NCI-H2171 treated with DMSO at 0.1 percent for 48 hours (cell line): ENCODE results near the gene COMT.
"Not testable (repeated sequence)": the region's sequence is repeated elsewhere in the genome, so short reads cannot be mapped to it uniquely, and the experiment has no call there.

Source experiments
- DNase-seq: peaks from one replicate; lab custom pipeline; 2025; lab: John Stamatoyannopoulos, UW

The COMT gene

DNA sequence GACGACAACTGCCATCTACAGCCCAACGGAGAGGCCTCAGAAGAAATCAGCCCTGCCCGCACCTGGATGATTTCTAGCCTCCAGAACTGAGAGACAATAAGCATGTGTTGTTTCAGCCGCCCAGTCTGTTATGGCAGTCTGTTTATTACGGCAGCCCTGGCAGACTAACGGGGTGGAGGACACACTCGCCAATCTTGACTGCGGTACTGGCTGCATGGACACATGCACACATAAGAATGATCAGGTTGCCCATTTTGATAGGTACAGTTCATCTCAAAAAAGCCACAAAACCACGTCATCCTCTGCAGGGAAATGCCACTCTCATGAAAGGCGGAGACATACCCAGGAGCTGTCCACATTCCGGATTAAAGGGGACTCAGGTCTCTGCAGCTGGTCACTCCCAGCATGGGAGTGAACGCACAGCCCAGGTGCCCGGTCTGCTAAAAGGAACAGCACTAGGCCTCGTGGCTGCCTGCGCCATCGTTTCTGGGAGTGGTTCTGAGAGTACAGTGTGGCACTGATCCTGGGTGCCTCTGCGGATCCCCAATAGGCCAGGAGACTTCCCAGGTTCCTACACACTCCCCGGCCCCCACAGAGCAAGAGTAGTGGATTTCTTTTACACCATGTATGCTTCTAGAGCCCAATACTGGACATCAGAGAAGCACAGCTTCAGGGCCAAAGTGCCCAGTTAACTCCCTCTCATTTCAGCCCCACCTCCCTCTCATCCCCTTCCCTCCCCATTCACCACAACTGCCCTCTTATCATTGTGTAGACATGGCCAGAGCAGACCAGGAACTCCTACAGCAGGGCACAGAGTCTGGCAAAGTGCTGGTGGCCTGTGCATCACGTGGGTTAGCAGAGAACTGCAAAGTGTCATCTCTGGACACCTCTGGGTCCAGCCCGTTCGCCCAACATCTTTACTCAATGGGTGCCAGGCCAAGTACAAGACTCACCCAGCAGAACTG lies 11.7 kb upstream of the COMT start:
- no peak for DNase-seq

DNA sequence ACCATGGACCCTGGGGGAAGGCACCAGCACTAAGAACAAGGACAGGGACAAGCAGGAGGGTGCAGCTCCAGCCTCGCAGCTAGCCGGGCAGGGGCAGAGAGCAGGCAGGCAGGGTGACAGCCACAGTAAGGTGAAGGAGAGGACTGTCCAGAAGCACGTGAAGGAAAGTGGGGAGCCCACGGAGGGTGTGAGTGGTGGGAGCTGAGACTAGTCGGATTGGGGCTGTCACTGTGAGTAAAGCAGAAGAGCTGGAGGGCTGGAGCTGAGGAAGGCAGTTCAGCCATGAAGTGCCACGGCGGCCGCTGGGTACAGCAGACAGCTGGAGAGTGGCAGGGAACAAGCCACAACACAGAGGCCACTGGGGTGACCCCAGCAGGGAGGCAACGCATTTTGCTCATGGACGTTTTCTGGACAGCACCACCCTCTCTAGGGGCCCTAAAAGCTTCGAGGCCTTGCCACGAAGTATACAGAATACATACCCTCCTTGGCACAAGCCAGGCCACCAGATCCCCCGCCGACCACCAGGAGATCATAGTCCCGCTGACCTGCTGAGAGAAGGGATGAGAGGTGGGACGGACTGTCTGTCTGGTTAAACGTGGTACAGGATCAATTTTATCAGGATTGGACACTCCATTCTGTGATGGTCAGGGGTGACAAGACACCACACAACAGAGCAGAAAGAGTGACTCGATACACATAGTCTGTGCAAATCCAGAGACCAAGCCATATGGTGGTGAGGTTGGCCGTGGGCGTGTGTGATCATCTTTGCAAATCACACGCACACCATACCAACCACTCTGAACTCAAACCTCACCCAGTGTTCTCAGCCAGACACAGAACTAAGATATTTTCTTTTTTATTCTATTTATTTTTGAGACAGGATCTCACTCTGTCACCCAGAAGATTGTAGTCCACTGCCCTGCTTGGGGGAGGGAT lies 10.8 kb upstream of the COMT start:
- DNase-seq = no peak

DNA sequence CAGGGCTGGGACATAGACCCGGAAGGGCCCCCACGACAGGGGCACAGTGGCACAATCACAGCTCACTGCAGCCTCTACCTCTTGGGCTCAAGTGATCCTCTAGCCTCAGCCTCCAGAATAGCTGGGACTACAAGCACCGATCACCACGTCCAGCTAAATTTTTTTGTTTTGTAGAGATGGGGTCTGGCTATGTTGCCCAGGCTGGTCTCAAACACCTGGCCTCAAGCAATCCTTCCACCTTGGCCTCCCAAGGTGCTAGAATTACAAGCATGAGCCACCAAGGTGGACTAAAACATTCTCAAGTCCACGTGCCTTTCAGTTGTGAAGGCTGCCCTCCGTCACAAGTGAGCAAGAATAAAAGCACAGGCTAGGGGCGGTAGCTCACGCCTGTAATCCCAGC lies 10.1 kb upstream of the COMT start:
- DNase-seq = no peak

DNA sequence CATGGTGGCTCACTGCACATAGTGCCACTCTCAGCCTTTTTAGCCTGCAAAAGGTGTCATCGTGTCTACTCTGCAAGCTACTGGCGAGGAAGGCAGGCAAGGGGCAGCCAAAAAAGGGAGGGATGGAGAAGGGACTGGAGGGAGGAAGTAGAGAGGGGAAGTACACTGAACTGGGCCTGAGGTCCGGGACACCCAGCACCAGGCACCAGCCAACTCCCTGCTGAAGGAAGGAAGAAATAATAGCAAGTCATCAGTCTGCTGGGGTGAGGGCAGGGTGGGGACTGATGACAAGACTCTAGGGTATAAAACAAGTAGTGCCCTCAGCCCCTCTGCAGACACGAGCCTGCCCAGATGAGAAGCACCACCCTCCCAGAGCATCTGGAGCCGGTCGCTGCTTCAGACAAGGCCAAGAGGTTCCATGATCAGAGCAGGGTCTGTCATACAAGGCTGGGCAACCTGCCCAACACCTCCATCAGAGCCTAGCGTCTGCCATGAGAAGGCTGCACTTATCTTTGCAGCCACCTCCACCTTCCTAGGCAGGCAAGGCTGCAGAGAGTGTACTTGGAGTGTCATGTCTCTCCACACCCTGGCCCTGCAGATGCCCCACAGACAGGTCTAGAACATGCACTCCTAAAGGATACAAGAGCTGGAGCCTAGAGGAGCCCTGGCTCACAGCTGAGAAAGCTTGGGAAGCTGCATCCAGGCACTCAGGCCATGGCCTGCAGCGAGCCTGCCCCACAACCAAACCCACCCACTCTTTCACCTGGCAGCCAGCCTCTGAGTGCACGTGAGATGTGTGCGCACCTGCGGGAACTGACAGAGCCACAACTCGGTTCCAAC lies 9.0 kb upstream of the COMT start:
- peak; percentile 34 for DNase-seq

DNA sequence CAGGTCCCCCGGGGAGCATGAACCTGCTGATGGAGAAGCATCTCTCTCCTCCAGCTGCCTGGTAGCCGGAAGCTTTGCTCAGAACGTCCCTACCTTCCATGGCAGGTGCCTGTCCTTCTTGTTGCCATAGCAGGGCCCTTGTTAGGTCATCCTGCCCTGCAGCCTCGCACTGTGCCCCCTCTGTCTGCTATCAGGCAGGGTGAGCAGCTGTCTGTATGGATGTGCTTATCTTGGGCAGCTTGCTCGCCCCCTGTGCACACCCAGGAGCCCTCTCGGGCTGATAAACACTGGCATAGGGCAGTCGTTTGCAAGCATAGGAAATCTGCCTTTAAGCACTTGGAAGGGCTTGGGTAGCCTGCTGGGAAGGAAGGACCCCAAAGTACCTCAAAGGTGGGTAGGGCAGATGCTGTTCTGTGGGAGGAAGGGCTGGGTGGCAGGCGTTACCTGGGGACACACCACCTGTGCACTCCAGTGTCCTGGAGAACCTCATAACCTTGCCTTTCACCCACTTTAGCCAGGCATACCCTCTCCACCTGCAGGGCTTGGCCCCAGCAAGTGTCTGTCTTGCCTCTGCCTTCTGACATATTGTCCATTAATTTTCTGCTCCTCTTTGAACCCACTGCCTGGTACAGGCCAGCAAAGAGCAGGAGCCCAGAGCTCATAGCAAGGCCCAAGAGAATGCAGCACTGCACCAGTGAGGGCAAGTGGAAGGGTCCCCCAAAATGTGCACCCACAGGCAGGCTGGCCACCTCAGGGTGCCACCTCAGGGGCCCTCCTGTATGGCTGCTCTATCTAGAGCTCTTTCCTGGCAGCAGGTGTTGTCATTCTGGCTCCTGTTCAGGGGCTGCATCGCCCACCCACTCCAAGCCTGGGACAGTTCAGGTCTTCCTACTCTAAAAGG lies 8.0 kb upstream of the COMT start:
- DNase-seq = no peak

DNA sequence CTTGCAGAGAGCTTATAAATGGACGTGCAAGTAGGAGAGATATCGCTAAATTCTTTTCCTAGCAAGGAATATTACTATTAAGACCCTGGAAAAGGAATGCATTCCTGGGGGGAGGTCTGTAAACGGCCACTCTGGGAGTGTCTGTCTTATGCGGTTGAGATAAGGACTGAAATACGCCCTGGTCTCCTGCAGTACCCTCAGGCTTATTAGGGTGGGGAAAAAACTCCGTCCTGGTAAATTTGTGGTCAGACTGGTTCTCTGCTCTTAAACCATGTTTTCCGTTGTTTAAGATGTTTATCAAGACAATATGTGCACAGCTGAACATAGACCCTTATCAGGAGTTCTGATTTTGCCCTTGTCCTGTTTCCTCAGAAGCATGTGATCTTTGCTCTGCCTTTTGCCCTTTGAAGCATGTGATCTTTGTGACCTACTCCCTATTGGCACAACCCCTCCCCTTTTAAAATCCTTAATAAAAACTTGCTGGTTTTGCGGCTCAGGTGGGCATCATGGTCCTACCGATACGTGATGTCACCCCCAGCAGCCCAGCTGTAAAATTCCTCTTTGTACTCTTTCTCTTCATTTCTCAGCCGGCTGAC lies 6.4 kb upstream of the COMT start:
- not testable (repeated sequence) for DNase-seq

DNA sequence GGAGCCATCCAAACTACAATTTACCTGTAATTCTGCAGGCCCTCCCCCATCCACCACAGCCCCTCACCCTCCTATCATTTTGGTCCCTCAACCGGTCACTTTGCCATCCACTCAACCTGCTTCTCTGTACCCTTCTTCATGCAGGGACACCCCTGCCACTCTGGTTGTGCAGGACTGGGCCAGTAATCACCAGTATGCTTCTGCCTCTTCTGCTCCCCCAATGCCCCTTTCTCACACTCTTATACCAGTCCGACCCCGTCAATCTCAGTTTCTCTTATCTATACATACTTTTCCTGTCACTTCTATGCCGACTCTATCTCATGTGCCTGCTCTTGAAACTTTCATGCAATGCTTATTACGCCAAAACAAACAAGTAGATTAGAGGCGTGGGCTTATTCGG lies 5.1 kb upstream of the COMT start:
- DNase-seq = no peak

DNA sequence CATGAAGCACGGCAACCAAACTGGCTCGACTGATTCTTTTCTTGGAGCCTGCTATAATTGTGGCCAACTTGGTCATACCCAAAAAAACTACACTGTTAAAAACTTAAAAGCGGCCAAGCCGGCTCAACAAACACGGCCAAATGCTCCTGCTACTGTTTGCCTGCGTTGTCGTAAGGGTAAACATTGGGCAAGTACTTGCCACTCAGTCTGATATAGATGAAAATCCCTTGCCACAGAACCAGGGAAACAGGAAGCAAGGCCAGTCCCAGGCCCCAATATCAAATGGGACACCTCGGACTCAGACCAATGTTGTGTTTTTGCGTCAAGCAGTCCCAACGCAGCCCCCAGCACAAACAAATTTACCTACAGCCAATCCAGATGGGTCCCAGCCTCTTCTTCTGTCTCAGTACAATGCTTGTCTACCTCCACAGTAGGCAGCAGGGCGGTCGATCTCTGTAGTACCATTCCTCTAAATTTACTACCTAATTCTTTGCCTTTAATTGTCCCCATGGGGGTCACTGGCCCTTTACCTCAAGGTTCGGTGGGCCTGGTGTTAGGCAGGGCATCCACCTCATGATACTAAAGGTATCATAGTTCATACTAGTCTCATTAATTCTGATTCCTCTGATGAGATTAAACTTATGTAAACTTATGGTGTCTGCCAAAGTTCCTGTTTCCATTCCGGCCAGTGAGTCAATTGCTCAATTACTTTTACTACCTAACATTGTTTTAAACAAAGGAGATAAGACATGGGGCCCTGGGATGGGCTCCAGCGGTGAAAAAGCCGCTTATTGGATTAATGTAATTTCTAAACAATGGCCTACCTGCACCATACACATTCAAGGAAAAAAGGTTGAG lies 3.7 kb upstream of the COMT start:
- DNase-seq = no peak

DNA sequence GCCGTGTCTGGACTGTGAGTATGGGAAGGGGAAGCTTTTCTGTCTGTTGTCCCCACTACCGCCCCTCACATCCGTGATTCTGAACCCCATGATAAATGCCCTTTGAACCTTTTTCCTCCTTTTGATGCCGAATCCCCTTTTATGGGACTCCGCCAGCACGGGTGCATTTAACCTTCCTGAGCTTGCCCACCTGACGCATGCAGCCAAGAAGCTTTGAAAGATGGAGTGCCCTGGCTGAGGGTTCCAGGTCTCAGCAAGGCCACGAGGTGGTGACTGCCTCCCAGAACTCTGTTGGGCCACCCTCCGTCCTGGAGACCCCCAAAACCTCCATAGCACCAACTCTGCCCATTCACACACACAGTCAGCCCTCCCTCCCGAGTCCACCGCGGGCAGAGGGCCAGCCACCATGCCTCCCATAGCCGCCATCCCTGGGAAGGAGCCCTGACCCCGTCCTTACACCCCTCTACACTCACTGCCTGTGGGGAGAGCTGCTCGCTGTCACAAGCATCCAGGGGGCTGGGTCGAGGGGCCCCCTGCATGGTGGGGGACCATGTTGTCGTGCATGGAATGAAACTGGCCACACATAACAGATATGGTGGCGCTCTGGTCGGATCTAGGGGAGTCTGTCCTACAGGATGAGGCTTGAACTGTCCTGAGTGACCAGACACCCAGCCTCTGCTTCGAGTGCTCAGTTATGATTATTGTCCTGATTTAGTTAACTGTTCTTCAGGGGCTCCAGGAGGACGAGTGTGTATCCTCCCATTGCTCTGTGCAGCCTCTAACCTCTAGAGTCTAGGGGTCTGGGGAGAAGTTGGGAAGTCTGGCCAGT lies 822 bp upstream of the COMT start:
- no peak for DNase-seq

DNA sequence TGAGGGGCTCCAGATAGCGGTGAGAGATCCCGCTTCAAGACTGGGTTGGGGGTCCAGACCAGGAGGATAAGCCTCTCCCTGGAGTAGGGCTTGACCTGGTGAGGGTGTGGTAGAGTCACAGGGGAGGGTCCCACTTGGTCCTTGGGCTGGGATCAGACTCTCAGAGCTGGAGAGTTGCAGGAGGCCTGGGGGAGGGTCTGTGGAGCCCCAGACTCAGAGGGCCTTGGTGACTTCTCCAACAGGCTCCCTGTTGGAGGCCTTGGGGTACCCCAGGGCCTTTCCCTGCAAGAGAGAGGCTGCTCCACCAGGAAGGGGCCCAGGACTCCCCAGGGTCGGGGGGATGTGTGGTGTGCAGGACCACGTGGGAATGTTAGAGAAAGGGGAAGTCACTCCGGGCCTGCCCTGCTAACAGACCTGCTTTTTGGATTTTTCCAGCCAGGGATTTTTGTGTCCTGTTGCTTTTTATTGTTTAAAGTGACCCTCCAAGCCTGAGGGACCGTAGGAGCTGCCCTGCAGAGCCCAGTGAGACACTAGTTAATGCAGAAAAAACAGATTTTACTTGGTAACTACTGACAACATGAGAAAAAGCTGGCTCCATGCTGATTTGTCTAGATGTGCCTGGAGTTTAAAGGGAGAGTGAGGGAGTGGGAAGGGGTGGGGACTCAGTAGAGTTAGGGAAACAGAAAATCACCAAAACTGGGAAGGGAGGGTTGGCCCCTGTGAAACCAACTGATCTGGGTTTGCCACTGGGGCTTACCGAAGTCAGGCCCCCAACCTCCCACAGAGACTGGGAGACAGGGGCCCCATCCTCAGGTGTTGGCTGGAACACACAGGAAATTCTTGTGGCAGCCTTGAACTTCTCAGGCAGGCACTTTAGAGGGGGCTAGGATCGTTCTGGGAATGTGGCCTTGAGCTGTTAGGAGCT lies 847 bp downstream of the COMT start:
- peak; percentile 28 for DNase-seq

DNA sequence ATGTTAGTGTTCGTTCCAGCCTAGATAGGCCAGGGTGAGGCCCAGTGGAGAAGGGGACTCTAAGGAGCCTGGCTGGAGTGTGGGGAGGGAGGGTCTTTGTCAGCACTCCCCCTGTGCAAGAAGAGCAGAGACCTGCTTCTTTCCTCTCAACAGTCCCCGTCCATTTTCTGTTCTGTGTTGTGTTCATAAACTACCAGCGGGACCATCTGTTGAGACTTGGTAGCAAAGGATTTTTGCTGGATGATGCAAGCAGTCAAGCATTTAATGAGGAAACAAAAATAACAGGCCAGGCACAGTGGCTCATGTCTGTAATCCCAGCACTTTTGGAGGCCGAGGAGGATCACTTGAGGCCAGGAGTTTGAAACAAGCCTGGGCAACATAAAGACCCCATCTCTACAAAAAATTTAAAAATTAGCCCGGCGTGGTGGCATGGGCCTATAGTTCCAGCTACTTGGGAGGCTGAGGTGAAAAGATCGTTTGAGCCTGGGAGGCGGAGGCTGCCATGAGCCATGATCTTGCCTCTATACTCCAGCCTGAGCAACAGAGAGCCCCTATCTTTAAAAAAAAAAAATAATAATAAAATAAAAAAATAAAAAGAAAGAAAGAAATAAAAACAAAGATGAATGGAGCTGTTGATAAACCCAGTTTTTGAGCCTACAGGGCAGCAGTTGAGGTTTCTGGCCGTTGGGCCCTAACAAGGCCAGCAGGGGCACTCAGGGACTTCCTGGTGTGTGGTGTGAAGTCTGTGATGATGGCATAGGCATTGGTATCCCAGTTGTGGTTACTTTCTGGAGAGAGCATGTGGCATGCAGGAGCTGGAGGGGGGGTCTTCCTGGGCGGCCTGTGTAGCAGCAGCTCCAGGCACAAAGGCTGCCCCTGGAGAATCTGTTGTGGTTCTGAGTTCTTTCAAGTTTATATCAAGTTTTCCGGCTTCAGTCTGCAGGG lies 1.8 kb downstream of the COMT start:
- DNase-seq = peak; percentile 79

DNA sequence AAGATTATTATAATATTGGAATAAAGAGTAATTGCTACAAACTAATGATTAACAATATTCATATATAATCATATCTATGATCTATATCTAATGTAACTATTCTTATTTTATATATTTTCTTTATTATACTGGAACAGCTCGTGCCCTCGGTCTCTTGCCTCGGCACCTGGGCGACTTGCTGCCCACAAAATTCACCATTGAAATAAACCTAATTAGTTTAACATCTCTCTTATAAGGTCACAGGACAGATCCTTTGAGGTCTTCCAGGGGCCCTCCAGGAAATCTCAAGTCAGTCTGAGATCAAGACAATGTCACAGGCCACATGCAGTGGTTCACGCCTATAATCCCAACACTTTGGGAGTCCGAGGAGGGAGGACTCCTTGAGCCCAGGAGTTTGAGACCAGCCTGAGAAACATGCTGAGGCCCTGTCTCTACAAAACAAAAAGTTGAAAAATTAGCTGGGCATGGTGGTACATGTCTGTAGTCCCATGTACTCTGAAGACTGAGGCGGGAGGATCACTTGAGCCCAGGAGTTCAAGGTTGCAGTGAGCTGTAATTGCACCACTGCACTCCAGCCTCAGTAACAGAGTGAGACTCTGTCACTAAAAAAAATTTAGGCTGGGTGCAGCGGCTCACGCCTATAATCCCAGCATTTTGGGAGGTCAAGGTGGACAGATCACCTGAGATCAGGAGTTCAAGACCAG lies 6.6 kb downstream of the COMT start:
- DNase-seq = no peak

DNA sequence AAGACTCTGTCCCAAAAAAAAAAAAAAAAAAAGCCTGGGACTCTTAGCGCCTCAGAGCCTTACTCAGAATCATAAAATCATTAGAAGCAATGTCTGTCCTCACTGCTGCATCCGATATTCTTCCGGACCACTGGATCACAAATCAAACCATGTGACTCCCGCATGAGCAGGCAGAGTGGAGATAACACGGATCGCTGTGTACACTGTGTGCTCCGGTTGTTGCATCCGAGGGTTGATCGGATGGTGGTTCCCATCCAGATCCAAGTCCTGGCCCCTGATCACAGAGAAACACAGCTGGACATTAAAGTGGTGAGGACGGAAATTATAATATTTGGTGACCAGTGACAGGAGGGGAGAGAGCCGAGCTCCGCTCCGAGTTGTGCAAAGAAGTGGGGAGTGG lies 9.8 kb downstream of the COMT start:
- DNase-seq = peak; percentile 53

DNA sequence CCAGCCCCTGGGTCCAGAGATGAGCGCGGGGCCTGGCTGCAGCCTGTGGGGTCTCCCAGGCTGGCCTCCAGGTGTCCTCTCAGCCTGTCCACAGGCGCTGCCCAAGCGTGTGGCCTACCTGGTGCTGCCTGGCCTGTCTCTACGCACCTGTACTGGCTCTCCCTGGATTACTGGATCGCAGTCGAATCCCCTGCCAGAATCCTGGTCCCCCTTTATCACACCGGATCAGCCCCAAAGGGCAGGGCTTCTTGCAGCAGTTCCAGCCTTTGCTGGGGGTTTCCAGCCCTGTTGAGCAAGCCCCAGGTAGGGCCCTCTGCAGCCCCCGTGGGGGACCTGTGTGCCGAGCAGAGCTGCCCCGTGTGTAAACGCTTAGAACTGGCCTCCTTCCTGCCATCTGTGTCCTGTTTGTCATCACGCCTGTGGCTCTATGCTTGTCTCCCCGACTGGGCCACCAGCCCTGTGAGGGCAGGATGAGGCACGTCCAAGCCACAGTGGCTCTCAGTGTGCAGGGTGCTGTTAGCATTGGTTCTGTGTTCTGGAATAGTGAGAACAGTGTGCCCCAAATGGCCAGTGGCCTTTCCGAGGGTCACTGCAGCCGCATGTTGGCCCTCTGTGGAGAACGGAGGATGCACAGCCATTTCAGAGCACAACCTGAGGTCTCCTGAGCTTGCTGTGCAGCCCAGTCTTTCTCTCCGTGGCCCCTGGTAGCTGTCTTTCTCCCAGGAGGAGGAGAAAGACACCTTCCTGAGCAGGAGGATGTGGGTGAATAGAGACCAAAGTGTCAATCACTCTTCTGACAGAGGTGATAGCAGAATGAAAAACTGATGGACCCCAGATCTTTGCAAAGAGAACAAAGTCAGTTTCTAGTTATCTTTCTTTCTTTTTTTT lies 13.9 kb downstream of the COMT start:
- peak; percentile 42 for DNase-seq

DNA sequence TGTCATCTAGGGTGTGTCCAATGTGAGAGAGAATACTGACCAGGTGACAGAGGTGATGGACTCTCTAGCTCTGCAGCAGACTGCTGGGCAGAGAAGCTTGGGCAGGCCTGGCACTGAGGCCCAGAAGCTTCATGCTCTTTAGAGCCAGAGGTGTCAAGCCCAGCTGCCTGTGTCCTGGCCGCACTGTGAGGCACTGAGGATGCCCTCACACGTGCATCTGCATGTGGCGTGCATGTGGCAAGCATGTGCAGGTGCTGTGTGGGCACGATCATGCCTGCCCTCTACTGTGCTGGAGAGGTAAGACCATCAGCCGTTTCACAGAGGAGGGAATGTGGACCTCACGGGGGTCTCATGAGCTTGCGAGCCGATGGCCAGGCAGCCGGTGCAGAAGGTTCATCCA lies 15.9 kb downstream of the COMT start:
- no peak for DNase-seq
